ENCODE results near the gene TM2D1. TPM values are rescaled to one million over a fixed set of nuclear protein-coding genes. Genes with fewer than 3 reads are reported as not detected.
"Not testable (repeated sequence)": the region's sequence is repeated elsewhere in the genome, so short reads cannot be mapped to it uniquely, and the experiment has no call there.

The TM2D1 gene
- total RNA-seq, 1 donor from 2014 or later: 32.3 TPM

DNA sequence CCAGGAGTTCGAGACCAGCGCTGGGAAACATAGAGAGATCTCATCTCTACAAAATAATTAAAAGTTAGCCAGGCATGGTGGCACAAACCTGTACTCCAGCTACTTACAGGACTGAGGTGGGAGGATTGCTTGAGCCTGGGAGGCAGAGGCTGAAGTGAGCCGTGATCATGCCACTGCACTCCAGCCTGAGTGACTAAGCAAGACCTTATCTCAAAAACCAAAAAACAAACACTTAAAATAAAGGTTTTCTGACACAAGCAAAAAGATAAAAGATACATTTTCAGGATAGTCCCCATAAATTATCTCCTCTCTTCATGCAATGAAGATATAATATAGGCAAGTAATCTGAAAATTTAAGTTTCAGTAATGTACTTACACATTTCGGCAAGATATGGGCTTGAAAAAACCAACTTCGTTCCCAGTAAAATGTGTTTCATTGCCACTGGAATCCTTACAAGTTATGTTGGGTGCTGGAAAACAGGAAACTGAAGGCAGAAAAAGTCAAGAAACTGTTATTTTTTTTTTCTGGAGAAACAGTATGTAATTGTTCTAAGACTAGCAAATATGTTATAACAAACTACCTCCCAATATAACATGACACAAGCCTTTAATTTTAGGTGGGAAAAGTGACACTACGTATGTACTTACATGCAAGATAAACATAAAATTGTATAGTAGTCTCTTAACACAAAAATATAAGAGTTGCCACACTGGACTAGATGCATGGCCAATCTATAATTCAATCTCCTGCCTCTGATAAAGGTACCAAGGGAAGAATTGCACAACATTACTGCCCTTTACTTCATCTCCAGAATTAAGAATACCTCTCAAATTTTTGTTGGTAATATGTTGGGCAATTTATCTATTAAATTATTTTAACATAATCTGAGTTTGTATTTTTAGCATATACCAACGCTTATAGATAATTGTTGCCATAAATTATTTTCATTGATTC is 15.7 kb downstream of the TM2D1 start:
- intact Hi-C loops (cut with micrococcal nuclease): no loop called here
- DNase-seq (ENCODE audit: low spot score): no peak
- no peak overlapping the region for H3K27ac Mint-ChIP-seq
- no peaks in the 10 kb centered on the region for H3K27me3 Mint-ChIP-seq (ENCODE audit: low read depth)
- peaks cover 2% of the 10 kb centered on the region for H3K4me1 Mint-ChIP-seq (ENCODE audit: low read depth)
- H3K36me3 Mint-ChIP-seq (ENCODE audit: low read depth): peaks cover 38% of the 10 kb centered on the region
- no peaks in the 10 kb centered on the region for H3K9me3 Mint-ChIP-seq
- no peak overlapping the region for H3K4me3 Mint-ChIP-seq (ENCODE audit: low read depth)

DNA sequence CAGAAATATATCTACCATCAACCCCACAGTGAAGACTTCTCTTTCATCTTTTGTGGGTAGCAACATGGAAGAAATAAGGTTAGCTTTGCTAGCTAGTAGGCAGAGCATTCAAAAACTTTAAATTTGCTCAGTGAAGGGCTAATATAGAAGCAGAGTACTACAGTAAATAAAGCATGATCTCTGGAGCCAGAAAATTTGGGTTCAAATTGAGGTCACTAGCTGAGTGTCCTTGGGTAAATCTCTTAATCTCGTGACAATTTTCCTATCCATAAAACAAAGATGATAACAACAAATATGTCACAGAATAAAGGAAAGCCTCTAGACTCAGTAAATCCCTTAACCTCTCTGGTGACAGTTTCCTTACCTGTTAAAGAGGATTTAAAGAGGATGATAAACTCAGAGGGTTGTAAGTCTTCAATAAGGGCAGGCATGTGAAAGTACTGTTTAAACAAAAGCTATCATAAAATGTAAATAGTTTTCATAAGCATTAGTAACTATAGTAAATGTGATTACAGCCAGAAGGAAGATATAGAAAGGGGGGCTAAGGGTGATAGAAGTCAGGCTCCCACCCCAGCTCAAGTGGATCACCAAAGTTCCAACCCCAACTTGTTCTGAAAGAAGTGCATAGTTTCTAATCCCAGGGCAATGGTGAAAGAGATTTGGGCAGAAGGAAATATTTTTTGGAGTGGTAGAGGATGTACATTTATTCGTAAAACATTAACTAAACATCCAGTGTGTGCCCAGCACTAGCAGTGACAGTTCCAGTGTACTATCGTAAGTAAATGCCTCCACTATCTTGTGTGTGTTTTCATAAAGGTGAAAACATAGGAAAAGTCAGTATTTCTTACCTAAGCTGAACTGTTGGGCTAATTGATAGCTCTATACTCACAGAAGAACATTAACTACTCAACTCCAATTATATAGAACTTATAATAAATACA is 24.8 kb downstream of the TM2D1 start:
- H3K4me3 Mint-ChIP-seq (ENCODE audit: low read depth): no peak overlapping the region
- peaks cover 63% of the 10 kb centered on the region for H3K36me3 Mint-ChIP-seq (ENCODE audit: low read depth)
- DNase-seq (ENCODE audit: low spot score): no peak
- intact Hi-C loops (cut with micrococcal nuclease): no loop called here
- H3K9me3 Mint-ChIP-seq: no peaks in the 10 kb centered on the region
- H3K27me3 Mint-ChIP-seq (ENCODE audit: low read depth): no peaks in the 10 kb centered on the region
- H3K27ac Mint-ChIP-seq: no peak overlapping the region
- H3K4me1 Mint-ChIP-seq (ENCODE audit: low read depth): peaks cover 2% of the 10 kb centered on the region

DNA sequence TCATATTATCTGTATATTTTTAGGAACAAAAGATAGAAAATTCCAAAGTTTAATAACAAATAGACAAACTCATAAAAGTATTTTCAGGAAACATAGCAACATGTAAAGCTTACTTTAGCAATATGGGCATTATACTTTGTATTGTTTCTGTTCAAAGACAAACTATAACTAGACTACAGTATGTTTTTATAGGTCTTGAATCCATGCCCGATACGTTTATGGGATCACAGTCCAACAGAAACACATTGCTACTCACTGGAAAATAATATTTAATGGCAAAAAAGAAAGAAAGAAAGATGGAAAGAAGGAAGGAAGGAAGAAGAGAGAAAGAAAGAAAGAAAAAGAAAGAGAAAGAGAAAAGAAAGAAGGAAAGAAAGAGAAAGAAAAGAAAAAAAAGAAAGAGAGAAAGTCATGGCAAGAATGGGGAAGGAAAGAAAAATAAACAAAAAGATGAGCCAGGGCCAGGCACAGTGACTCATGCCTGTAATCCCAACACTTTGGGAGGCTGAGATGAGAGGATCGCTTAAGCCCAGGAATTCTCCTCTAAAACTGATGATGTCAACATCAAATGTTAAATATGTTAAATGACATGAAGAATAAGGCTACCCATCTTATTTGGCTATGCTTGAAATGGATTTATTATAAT is 32.7 kb downstream of the TM2D1 start:
- no peak overlapping the region for H3K27ac Mint-ChIP-seq
- no peak for DNase-seq (ENCODE audit: low spot score)
- no peaks in the 10 kb centered on the region for H3K9me3 Mint-ChIP-seq
- peaks cover 41% of the 10 kb centered on the region for H3K36me3 Mint-ChIP-seq (ENCODE audit: low read depth)
- H3K27me3 Mint-ChIP-seq (ENCODE audit: low read depth): no peaks in the 10 kb centered on the region
- H3K4me1 Mint-ChIP-seq (ENCODE audit: low read depth): no peaks in the 10 kb centered on the region
- intact Hi-C loops (cut with micrococcal nuclease): no loop called here
- no peak overlapping the region for H3K4me3 Mint-ChIP-seq (ENCODE audit: low read depth)

DNA sequence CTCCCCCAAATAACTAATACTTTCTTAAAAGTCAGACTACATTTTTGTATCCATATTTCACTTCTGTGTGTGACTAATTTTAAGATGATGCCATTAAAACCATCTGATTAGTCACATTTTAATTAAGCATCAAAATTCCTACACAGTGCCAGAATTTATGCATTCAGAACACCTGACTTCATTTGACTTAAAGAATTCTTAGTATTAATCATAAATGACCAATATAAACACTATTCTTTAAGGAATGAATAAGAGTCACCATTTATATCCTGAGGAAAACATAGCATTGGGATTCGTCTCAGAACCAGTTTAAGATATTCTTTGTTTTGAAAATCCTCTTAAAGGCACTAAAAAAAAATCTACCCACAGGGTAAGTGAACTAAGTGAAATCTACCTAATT is 37.0 kb downstream of the TM2D1 start:
- DNase-seq (ENCODE audit: low spot score): no peak
- Mint-ChIP-seq H3K4me1 (ENCODE audit: low read depth) (no peaks in the 10 kb centered on the region), H3K27me3 (ENCODE audit: low read depth) (no peaks in the 10 kb centered on the region), H3K36me3 (ENCODE audit: low read depth) (peaks cover 33% of the 10 kb centered on the region), H3K4me3 (ENCODE audit: low read depth) (no peak overlapping the region), H3K27ac (no peak overlapping the region), H3K9me3 (no peaks in the 10 kb centered on the region)
- intact Hi-C loops (cut with micrococcal nuclease): no loop called here

DNA sequence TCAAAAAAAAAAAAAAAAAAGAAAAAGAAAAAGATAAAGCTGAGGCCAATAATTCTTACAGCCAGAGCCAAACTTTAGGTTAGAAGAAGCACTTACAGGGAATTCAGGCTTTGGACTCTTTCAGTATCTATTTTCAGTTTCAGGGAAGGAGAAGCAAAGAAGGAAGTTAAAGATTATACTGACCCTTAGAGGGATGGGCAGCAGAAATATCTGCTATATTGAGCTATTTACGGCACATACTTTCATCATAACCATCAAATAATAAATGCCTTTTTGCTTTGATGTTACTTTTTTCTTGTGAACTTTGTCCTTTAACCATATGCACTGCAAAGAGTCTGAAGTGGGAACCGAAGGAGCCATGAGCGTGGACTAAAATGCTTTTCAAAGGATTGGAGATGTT is 42.0 kb downstream of the TM2D1 start:
- Mint-ChIP-seq H3K4me3 (ENCODE audit: low read depth) (no peak overlapping the region), H3K27ac (no peak overlapping the region), H3K4me1 (ENCODE audit: low read depth) (peaks cover 2% of the 10 kb centered on the region), H3K36me3 (ENCODE audit: low read depth) (peaks cover 35% of the 10 kb centered on the region), H3K9me3 (no peaks in the 10 kb centered on the region), H3K27me3 (ENCODE audit: low read depth) (no peaks in the 10 kb centered on the region)
- DNase-seq (ENCODE audit: low spot score): no peak
- intact Hi-C loops (cut with micrococcal nuclease): no loop called here

DNA sequence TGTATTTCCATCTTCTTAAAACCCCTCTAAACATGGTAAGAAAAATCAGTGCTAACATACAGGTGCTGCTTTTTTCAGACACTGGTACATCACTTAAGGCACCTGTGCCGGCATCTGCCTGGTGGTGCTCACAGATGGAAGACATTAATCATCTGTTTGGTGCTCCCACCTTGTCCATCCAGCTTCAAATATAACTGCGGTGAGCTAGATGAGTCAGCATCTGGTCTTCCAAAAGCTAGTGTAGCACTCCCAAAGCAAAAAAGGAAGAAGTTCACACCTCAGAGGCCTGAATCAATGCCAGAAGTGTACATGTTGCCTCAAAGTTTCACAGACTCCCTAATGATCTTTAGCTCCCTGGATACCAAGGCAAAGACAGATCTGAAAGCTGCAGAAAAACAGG is 44.4 kb downstream of the TM2D1 start:
- intact Hi-C loops (cut with micrococcal nuclease): no loop called here
- Mint-ChIP-seq H3K27me3 (ENCODE audit: low read depth) (no peaks in the 10 kb centered on the region), H3K27ac (no peak overlapping the region), H3K4me1 (ENCODE audit: low read depth) (peaks cover 2% of the 10 kb centered on the region), H3K36me3 (ENCODE audit: low read depth) (peaks cover 27% of the 10 kb centered on the region), H3K9me3 (no peaks in the 10 kb centered on the region), H3K4me3 (ENCODE audit: low read depth) (no peak overlapping the region)
- no peak for DNase-seq (ENCODE audit: low spot score)

DNA sequence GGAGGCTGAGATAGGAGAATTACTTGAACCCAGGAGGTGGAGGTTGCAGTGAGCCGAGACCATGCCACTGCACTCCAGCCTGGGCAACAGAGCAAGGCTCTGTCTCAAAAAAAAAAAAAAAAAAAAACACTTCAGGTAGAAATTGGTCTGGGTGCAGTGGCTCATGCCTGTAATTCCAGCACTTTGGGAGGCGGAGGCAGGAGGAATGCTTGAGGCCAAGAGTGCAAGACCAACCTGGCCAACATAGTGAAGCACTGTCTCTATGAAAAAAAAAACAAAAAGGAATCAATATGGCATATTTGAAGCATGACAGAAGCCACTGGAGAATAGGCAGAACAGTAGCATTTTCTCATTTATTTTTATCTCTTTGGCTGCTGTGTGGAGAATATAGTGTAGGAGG is 48.1 kb downstream of the TM2D1 start:
- intact Hi-C loops (cut with micrococcal nuclease); H3K27ac Mint-ChIP-seq; H3K4me3 Mint-ChIP-seq (ENCODE audit: low read depth); H3K27me3 Mint-ChIP-seq (ENCODE audit: low read depth); DNase-seq (ENCODE audit: low spot score); H3K9me3 Mint-ChIP-seq; H3K4me1 Mint-ChIP-seq (ENCODE audit: low read depth): not testable (repeated sequence)
- peaks cover 12% of the 10 kb centered on the region for H3K36me3 Mint-ChIP-seq (ENCODE audit: low read depth)

DNA sequence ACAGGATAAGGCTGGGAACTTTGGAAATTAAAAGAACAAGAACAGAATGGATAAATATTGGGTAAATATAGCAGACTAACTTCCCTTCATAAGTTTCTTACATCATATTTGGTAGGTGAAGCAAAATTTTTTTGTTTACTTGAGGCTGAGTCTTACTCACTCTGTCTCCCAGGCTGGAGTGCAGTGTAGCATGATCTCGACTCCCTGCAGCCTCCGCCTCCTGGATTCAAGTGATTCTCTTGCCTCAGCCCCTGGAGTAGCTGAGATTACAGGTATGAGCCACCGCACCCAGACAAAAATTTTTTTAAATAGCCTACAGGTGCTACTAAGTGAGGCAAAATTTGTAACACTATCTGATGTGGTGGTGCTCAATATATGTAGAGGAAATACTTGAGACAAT is 50.7 kb downstream of the TM2D1 start:
- intact Hi-C loops (cut with micrococcal nuclease): no loop called here
- H3K4me1 Mint-ChIP-seq (ENCODE audit: low read depth): no peaks in the 10 kb centered on the region
- no peaks in the 10 kb centered on the region for H3K36me3 Mint-ChIP-seq (ENCODE audit: low read depth)
- H3K27me3 Mint-ChIP-seq (ENCODE audit: low read depth): no peaks in the 10 kb centered on the region
- no peak for DNase-seq (ENCODE audit: low spot score)
- no peak overlapping the region for H3K27ac Mint-ChIP-seq
- no peak overlapping the region for H3K4me3 Mint-ChIP-seq (ENCODE audit: low read depth)
- H3K9me3 Mint-ChIP-seq: no peaks in the 10 kb centered on the region

DNA sequence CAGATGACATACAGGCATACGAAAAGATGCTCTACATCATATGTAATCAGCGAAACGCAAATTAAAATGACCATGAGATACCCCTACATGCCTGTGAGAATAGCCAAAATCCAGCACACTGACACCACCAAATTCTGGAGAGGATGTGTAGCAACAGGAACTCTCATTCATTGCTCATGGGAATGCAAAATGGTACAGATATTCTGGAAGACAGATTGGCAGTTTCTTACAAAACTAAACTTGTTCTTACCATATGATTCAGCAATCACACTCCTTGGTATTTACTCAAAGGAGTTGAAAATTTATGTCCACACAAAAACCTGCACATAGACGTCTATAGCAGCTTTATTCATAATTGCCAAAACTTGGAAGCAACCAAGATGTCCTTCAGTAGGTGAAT is 52.6 kb downstream of the TM2D1 start:
- no peak for DNase-seq (ENCODE audit: low spot score)
- Mint-ChIP-seq H3K9me3 (no peaks in the 10 kb centered on the region), H3K4me1 (ENCODE audit: low read depth) (no peaks in the 10 kb centered on the region), H3K27me3 (ENCODE audit: low read depth) (no peaks in the 10 kb centered on the region), H3K4me3 (ENCODE audit: low read depth) (no peak overlapping the region), H3K27ac (no peak overlapping the region), H3K36me3 (ENCODE audit: low read depth) (no peaks in the 10 kb centered on the region)
- intact Hi-C loops (cut with micrococcal nuclease): no loop called here

DNA sequence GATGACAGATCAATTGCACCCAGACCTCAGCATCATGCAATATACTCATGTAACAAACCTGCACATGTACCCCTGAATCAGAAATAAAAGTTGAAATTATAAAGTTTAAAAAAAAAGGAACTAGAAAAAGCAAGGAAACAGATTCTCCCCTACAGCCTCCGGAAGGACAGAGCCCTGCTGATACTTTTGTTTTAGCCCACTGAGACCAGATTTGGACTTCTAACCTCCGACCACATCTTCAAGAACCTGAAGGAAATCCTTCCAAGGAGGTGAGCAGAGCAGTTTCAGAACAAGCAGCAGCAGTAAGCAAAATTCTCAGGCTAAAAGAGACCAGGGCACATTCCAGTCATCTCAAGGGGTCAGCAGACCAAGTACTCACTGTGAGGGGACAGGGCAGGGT is 54.5 kb downstream of the TM2D1 start:
- DNase-seq (ENCODE audit: low spot score): no peak
- no peaks in the 10 kb centered on the region for H3K36me3 Mint-ChIP-seq (ENCODE audit: low read depth)
- H3K27ac Mint-ChIP-seq: no peak overlapping the region
- no peaks in the 10 kb centered on the region for H3K4me1 Mint-ChIP-seq (ENCODE audit: low read depth)
- H3K4me3 Mint-ChIP-seq (ENCODE audit: low read depth): no peak overlapping the region
- H3K27me3 Mint-ChIP-seq (ENCODE audit: low read depth): no peaks in the 10 kb centered on the region
- intact Hi-C loops (cut with micrococcal nuclease): no loop called here
- H3K9me3 Mint-ChIP-seq: no peaks in the 10 kb centered on the region

DNA sequence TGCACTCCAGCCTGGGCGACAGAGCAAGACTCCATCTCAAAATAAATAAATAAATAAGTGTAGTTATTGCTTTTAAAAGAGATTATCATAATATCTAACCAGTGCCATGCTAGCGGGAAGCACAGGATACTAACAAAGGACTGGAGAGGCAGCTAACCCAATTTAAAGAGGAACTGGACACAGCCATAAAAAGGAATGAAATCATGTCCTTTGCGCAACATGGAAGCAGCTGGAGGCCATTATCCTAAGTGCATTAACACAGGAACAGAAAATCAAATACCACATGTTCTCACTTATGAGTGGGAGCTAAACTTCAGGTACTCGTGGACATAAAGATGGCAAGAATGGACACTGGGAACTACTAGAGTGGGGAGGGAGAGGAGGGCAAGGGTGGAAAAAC is 54.9 kb downstream of the TM2D1 start:
- H3K4me1 Mint-ChIP-seq (ENCODE audit: low read depth): no peaks in the 10 kb centered on the region
- no peak for DNase-seq (ENCODE audit: low spot score)

DNA sequence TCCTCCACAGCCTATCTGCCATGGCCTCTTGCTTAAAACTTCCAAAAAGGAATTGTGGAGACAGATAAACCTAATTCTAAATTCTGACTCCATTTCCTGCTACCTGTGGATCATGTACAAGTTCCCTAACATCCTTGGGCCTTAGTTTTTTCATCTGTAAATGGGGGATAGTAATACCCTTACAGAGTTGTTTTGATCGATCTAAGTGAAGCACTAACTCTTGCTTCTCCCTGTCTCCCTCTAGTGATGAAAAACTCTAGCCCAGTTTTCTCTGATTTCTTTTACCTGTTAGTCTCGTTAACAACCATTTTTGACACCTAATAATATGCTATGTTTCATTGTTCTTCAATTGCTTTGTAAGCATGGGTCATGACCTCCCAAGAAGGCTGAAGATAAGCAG is 65.9 kb downstream of the TM2D1 start:
- no peak overlapping the region for H3K4me3 Mint-ChIP-seq (ENCODE audit: low read depth)
- H3K36me3 Mint-ChIP-seq (ENCODE audit: low read depth): no peaks in the 10 kb centered on the region
- H3K27ac Mint-ChIP-seq: no peak overlapping the region
- intact Hi-C loops (cut with micrococcal nuclease): no loop called here
- DNase-seq (ENCODE audit: low spot score): no peak
- H3K27me3 Mint-ChIP-seq (ENCODE audit: low read depth): peaks cover 4% of the 10 kb centered on the region
- no peaks in the 10 kb centered on the region for H3K9me3 Mint-ChIP-seq
- H3K4me1 Mint-ChIP-seq (ENCODE audit: low read depth): no peaks in the 10 kb centered on the region

More for the DNA sequence above, 54.9 kb downstream of the TM2D1 start:
- H3K4me3 Mint-ChIP-seq (ENCODE audit: low read depth): no peak overlapping the region
- intact Hi-C loops (cut with micrococcal nuclease): no loop called here
- no peak overlapping the region for H3K27ac Mint-ChIP-seq
- no peaks in the 10 kb centered on the region for H3K36me3 Mint-ChIP-seq (ENCODE audit: low read depth)
- H3K27me3 Mint-ChIP-seq (ENCODE audit: low read depth): no peaks in the 10 kb centered on the region
- no peaks in the 10 kb centered on the region for H3K9me3 Mint-ChIP-seq
